Activated naive CD4-positive, alpha-beta T cell treated with anti-CD3 and anti-CD28 coated beads for 36 hours (primary cell): ENCODE results near the gene CELF1. TPM values are rescaled to one million over a fixed set of nuclear protein-coding genes. Genes with fewer than 3 reads are reported as not detected.
A peak's percentile ranks its signal among the peaks of the same experiment; 100 is the strongest.

Experiments used
- CTCF ChIA-PET: fragments of 350-600 bp; sonication (Branson Sonifier 250); formaldehyde crosslinking; loops from one replicate; lab custom pipeline; 2021; ENCODE audit warnings: antibody characterized with exemption; lab: Charles Lee
- DNase-seq: peaks from one replicate; pipeline ENCODE4 v3.0.0-alpha.2; 2020
- H3K27ac Mint-ChIP-seq: one replicate; pipeline ENCODE4 v1.8.0; 2021; ENCODE audit warnings: mild to moderate bottlenecking, mixed read lengths
- H3K27me3 Mint-ChIP-seq: one replicate; pipeline ENCODE4 v1.8.0; 2021; ENCODE audit warnings: low read depth, mixed read lengths
- H3K36me3 Mint-ChIP-seq: one replicate; pipeline ENCODE4 v1.8.0; 2021; ENCODE audit warnings: low read depth, mixed read lengths
- H3K4me1 Mint-ChIP-seq: one replicate; pipeline ENCODE4 v1.8.0; 2021; ENCODE audit warnings: low read depth, mixed read lengths
- H3K4me3 Mint-ChIP-seq: one replicate; pipeline ENCODE4 v1.8.0; 2021; ENCODE audit warnings: mild to moderate bottlenecking, moderate library complexity, mixed read lengths
- H3K9me3 Mint-ChIP-seq: one replicate; pipeline ENCODE4 v1.8.0; 2021; ENCODE audit warnings: mixed read lengths
- intact Hi-C: fragments of 100-400 bp; cut with micrococcal nuclease; formaldehyde crosslinking; loops from one replicate; pipeline ENCODE4 v1.15.1; 2023
- total RNA-seq, 2 experiments: library from RNA; stranded (reverse); gene quantifications; one replicate each; pipeline ENCODE4 v1.2.3, GENCODE V29; 2021

CELF1 gene
- 100 to 1,000 TPM; 104 to 105 TPM for total RNA-seq

GRCh38 chr11:47552566-47553405 is at the start of gene CELF1:
TSS of gene CELF1 (minus strand) at chr11:47553132. CDS start at chr11:47499523, 53,609 bp downstream.
- no peaks in the 10 kb centered on the region for H3K9me3 Mint-ChIP-seq

GRCh38 chr11:47599902-47600301 is 47.0 kb upstream of the CELF1 start:
- intact Hi-C loops: no loop called here
- peaks cover 7% of the 10 kb centered on the region for H3K27me3 Mint-ChIP-seq
- H3K27ac Mint-ChIP-seq: no peak overlapping the region
- no peaks in the 10 kb centered on the region for H3K36me3 Mint-ChIP-seq
- H3K4me3 Mint-ChIP-seq: no peak overlapping the region
- H3K4me1 Mint-ChIP-seq: no peaks in the 10 kb centered on the region
- no peaks in the 10 kb centered on the region for H3K9me3 Mint-ChIP-seq
- CTCF ChIA-PET: interaction anchor here (0.7 kb wide), 2 partner anchors 44 to 71 kb away, joined by 3 to 6 read pairs; no protein-coding TSS in a partner anchor
- no peak for DNase-seq

More at GRCh38 chr11:47552566-47553405, at the start of gene CELF1:
- no peaks in the 10 kb centered on the region for H3K27me3 Mint-ChIP-seq
- H3K4me1 Mint-ChIP-seq: peaks cover 42% of the 10 kb centered on the region
- peak; percentile 95 for DNase-seq
- peak within 1 kb of the TSS; percentile 95 for H3K27ac Mint-ChIP-seq
- intact Hi-C loops: loop anchor here (1.0 to 10.0 kb wide), 15 partner anchors 12 to 452 kb away; partner anchors contain the start of genes ACP2, ARFGAP2, FNBP4 and MADD
- CTCF ChIA-PET: interaction anchor here (0.5 to 2.9 kb wide), 19 partner anchors 12 to 300 kb away, joined by 3 to 23 read pairs (median 4); no protein-coding TSS in a partner anchor
- H3K36me3 Mint-ChIP-seq: peaks cover 25% of the 10 kb centered on the region
- H3K4me3 Mint-ChIP-seq: peak within 1 kb of the TSS; percentile 97

GRCh38 chr11:47595967-47596366 is 43.0 kb upstream of the CELF1 start:
- no peaks in the 10 kb centered on the region for H3K9me3 Mint-ChIP-seq
- intact Hi-C loops: no loop called here
- H3K27me3 Mint-ChIP-seq: peaks cover 34% of the 10 kb centered on the region
- H3K4me1 Mint-ChIP-seq: peaks cover 19% of the 10 kb centered on the region
- H3K27ac Mint-ChIP-seq: no peak overlapping the region
- H3K4me3 Mint-ChIP-seq: no peak overlapping the region
- CTCF ChIA-PET: no interaction called here
- H3K36me3 Mint-ChIP-seq: no peaks in the 10 kb centered on the region
- DNase-seq: no peak

GRCh38 chr11:47595029-47595428 is 42.1 kb upstream of the CELF1 start:
- intact Hi-C loops: no loop called here
- H3K9me3 Mint-ChIP-seq: no peaks in the 10 kb centered on the region
- CTCF ChIA-PET: no interaction called here
- H3K4me1 Mint-ChIP-seq: peaks cover 19% of the 10 kb centered on the region
- no peak overlapping the region for H3K4me3 Mint-ChIP-seq
- DNase-seq: no peak
- no peaks in the 10 kb centered on the region for H3K36me3 Mint-ChIP-seq
- H3K27ac Mint-ChIP-seq: no peak overlapping the region
- H3K27me3 Mint-ChIP-seq: peaks cover 34% of the 10 kb centered on the region

GRCh38 chr11:47593934-47594855 is 41.3 kb upstream of the CELF1 start, which contains the start of gene C1QTNF4:
TSS of gene C1QTNF4 (minus strand) at chr11:47594411. CDS start at chr11:47590810, 3,601 bp downstream.
- no peak within 1 kb of the TSS for H3K4me3 Mint-ChIP-seq
- intact Hi-C loops: no loop called here
- no peak for DNase-seq
- peaks cover 34% of the 10 kb centered on the region for H3K27me3 Mint-ChIP-seq
- peaks cover 19% of the 10 kb centered on the region for H3K4me1 Mint-ChIP-seq
- H3K9me3 Mint-ChIP-seq: no peaks in the 10 kb centered on the region
- no peaks in the 10 kb centered on the region for H3K36me3 Mint-ChIP-seq
- no peak within 1 kb of the TSS for H3K27ac Mint-ChIP-seq
- CTCF ChIA-PET: interaction anchor here (0.6 kb wide), 1 partner anchor 313 kb away, joined by 3 read pairs; no protein-coding TSS in a partner anchor

- H3K4me1 Mint-ChIP-seq: peaks cover 19% of the 10 kb centered on the region
- no peak overlapping the region for H3K27ac Mint-ChIP-seq
- intact Hi-C loops: no loop called here
- no peaks in the 10 kb centered on the region for H3K9me3 Mint-ChIP-seq
- CTCF ChIA-PET: interaction anchor here (0.6 kb wide), 1 partner anchor 312 kb away, joined by 3 read pairs; no protein-coding TSS in a partner anchor
- H3K27me3 Mint-ChIP-seq: peaks cover 34% of the 10 kb centered on the region
- no peak overlapping the region for H3K4me3 Mint-ChIP-seq
- H3K36me3 Mint-ChIP-seq: no peaks in the 10 kb centered on the region
- DNase-seq: no peak
Observed at GRCh38 chr11:47593492-47593933, 40.6 kb upstream of the CELF1 start.

GRCh38 chr11:47592970-47593369 is 40.0 kb upstream of the CELF1 start:
- Mint-ChIP-seq H3K9me3 (no peaks in the 10 kb centered on the region), H3K27ac (no peak overlapping the region), H3K4me3 (no peak overlapping the region), H3K27me3 (peaks cover 34% of the 10 kb centered on the region), H3K4me1 (peaks cover 19% of the 10 kb centered on the region), H3K36me3 (no peaks in the 10 kb centered on the region)
- no peak for DNase-seq
- CTCF ChIA-PET: interaction anchor here (0.6 kb wide), 1 partner anchor 215 kb away, joined by 3 read pairs; no protein-coding TSS in a partner anchor
- intact Hi-C loops: no loop called here

- CTCF ChIA-PET: interaction anchor here (0.6 kb wide), 1 partner anchor 215 kb away, joined by 3 read pairs; no protein-coding TSS in a partner anchor
- no peaks in the 10 kb centered on the region for H3K36me3 Mint-ChIP-seq
- DNase-seq: no peak
- no peak overlapping the region for H3K27ac Mint-ChIP-seq
- H3K9me3 Mint-ChIP-seq: no peaks in the 10 kb centered on the region
- no peak overlapping the region for H3K4me3 Mint-ChIP-seq
- H3K4me1 Mint-ChIP-seq: peaks cover 19% of the 10 kb centered on the region
- peaks cover 34% of the 10 kb centered on the region for H3K27me3 Mint-ChIP-seq
- intact Hi-C loops: no loop called here
Observed at GRCh38 chr11:47592251-47592650, 39.3 kb upstream of the CELF1 start.

- intact Hi-C loops: no loop called here
- CTCF ChIA-PET: no interaction called here
- no peaks in the 10 kb centered on the region for H3K9me3 Mint-ChIP-seq
- peak; percentile 24 for DNase-seq
- H3K4me3 Mint-ChIP-seq: no peak overlapping the region
- peaks cover 19% of the 10 kb centered on the region for H3K4me1 Mint-ChIP-seq
- no peaks in the 10 kb centered on the region for H3K36me3 Mint-ChIP-seq
- no peak overlapping the region for H3K27ac Mint-ChIP-seq
- peaks cover 34% of the 10 kb centered on the region for H3K27me3 Mint-ChIP-seq
Observed at GRCh38 chr11:47591764-47592163, 38.8 kb upstream of the CELF1 start.

- intact Hi-C loops: no loop called here
- peaks cover 29% of the 10 kb centered on the region for H3K27me3 Mint-ChIP-seq
- no peaks in the 10 kb centered on the region for H3K9me3 Mint-ChIP-seq
- no peak for DNase-seq
- CTCF ChIA-PET: no interaction called here
- H3K36me3 Mint-ChIP-seq: no peaks in the 10 kb centered on the region
- H3K27ac Mint-ChIP-seq: no peak overlapping the region
- H3K4me3 Mint-ChIP-seq: no peak overlapping the region
- H3K4me1 Mint-ChIP-seq: peaks cover 19% of the 10 kb centered on the region
Observed at GRCh38 chr11:47589977-47590861, 37.3 kb upstream of the CELF1 start.

GRCh38 chr11:47589584-47589976 is 36.6 kb upstream of the CELF1 start:
- intact Hi-C loops: no loop called here
- Mint-ChIP-seq H3K4me3 (no peak overlapping the region), H3K27me3 (peaks cover 24% of the 10 kb centered on the region), H3K36me3 (peaks cover 4% of the 10 kb centered on the region), H3K27ac (no peak overlapping the region), H3K9me3 (no peaks in the 10 kb centered on the region), H3K4me1 (peaks cover 19% of the 10 kb centered on the region)
- CTCF ChIA-PET: no interaction called here
- DNase-seq: no peak
